ENCODE data around the gene C9orf152. TPM values are rescaled to one million over a fixed set of nuclear protein-coding genes. Genes with fewer than 3 reads are reported as not detected.

C9orf152 gene
- total and polyA plus RNA-seq, 2 of the 13 experiments (the other 11 are each of a cell fraction or from before 2014, with no cell fraction given) = 0.24 to 0.48 TPM

DNA sequence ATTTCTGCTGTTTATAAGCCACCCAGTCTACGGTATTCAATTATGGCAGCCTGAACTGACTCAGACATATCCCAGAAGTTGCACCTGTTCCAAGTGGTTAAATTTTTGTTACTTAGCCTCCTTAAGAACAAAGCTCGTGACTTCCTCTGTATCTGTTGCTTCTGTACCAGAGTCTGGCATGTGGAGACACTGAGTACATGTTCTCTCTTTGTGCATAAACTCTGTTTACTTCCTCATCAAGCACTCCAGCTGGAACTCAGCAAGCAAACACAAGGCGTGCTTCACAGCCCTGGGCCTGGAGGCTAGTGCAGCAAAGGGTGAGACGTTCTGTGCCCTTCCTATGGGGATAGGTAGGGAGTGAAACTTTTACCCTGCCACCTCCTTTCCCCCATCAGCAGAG, 19.0 kb downstream of the C9orf152 start (continued):
- TF ChIP-seq, protein P1, sequence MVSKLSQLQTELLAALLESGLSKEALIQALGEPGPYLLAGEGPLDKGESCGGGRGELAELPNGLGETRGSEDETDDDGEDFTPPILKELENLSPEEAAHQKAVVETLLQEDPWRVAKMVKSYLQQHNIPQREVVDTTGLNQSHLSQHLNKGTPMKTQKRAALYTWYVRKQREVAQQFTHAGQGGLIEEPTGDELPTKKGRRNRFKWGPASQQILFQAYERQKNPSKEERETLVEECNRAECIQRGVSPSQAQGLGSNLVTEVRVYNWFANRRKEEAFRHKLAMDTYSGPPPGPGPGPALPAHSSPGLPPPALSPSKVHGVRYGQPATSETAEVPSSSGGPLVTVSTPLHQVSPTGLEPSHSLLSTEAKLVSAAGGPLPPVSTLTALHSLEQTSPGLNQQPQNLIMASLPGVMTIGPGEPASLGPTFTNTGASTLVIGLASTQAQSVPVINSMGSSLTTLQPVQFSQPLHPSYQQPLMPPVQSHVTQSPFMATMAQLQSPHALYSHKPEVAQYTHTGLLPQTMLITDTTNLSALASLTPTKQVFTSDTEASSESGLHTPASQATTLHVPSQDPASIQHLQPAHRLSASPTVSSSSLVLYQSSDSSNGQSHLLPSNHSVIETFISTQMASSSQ (IDR thresholded peaks at IDR 0.05; ENCODE audit: low read depth) = no peak
- TF ChIP-seq, protein P1 (CRISPR knock-in tag; IDR thresholded peaks at IDR 0.05; ENCODE audit: borderline replicate concordance) = no peak
- TF ChIP-seq FOXA3 (CRISPR knock-in tag; IDR thresholded peaks at IDR 0.05) (peak; percentile 79), ZNF350 (CRISPR knock-in tag; IDR thresholded peaks at IDR 0.05; ENCODE audit: borderline replicate concordance, low read depth) (no peak), ZNF607 (CRISPR knock-in tag; IDR thresholded peaks at IDR 0.05; ENCODE audit: borderline replicate concordance) (no peak), RXRB (CRISPR knock-in tag; IDR thresholded peaks at IDR 0.05; ENCODE audit: borderline replicate concordance) (peak; percentile 39; the same call in 1 of the 2 replicates), SOX13 (IDR thresholded peaks at IDR 0.05) (no peak), SOX13 (CRISPR knock-in tag; conservative IDR thresholded peaks at IDR 0.05 in 1 of 2, IDR thresholded peaks at IDR 0.05 in 1 of 2) (peak in 1 of 2 experiments; percentile 64; a peak in 1 of 4 replicates), PITX1 (CRISPR knock-in tag; IDR thresholded peaks at IDR 0.05) (no peak), ISX (CRISPR knock-in tag; conservative IDR thresholded peaks at IDR 0.05) (no peak)
- TF ChIP-seq, protein P2, sequence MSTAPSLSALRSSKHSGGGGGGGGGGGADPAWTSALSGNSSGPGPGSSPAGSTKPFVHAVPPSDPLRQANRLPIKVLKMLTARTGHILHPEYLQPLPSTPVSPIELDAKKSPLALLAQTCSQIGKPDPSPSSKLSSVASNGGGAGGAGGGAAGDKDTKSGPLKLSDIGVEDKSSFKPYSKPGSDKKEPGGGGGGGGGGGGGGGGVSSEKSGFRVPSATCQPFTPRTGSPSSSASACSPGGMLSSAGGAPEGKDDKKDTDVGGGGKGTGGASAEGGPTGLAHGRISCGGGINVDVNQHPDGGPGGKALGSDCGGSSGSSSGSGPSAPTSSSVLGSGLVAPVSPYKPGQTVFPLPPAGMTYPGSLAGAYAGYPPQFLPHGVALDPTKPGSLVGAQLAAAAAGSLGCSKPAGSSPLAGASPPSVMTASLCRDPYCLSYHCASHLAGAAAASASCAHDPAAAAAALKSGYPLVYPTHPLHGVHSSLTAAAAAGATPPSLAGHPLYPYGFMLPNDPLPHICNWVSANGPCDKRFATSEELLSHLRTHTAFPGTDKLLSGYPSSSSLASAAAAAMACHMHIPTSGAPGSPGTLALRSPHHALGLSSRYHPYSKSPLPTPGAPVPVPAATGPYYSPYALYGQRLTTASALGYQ (CRISPR knock-in tag; IDR thresholded peaks at IDR 0.05) = no peak
- TF ChIP-seq, protein P3, sequence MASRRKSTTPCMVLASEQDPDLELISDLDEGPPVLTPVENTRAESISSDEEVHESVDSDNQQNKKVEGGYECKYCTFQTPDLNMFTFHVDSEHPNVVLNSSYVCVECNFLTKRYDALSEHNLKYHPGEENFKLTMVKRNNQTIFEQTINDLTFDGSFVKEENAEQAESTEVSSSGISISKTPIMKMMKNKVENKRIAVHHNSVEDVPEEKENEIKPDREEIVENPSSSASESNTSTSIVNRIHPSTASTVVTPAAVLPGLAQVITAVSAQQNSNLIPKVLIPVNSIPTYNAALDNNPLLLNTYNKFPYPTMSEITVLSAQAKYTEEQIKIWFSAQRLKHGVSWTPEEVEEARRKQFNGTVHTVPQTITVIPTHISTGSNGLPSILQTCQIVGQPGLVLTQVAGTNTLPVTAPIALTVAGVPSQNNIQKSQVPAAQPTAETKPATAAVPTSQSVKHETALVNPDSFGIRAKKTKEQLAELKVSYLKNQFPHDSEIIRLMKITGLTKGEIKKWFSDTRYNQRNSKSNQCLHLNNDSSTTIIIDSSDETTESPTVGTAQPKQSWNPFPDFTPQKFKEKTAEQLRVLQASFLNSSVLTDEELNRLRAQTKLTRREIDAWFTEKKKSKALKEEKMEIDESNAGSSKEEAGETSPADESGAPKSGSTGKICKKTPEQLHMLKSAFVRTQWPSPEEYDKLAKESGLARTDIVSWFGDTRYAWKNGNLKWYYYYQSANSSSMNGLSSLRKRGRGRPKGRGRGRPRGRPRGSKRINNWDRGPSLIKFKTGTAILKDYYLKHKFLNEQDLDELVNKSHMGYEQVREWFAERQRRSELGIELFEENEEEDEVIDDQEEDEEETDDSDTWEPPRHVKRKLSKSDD (CRISPR knock-in tag; IDR thresholded peaks at IDR 0.05; ENCODE audit: low read depth) = no peak
- TF ChIP-seq, protein P4, sequence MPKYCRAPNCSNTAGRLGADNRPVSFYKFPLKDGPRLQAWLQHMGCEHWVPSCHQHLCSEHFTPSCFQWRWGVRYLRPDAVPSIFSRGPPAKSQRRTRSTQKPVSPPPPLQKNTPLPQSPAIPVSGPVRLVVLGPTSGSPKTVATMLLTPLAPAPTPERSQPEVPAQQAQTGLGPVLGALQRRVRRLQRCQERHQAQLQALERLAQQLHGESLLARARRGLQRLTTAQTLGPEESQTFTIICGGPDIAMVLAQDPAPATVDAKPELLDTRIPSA (CRISPR knock-in tag; IDR thresholded peaks at IDR 0.05; ENCODE audit: borderline replicate concordance) = no peak
- TF ChIP-seq, protein P5, sequence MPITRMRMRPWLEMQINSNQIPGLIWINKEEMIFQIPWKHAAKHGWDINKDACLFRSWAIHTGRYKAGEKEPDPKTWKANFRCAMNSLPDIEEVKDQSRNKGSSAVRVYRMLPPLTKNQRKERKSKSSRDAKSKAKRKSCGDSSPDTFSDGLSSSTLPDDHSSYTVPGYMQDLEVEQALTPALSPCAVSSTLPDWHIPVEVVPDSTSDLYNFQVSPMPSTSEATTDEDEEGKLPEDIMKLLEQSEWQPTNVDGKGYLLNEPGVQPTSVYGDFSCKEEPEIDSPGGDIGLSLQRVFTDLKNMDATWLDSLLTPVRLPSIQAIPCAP (CRISPR knock-in tag; IDR thresholded peaks at IDR 0.05; ENCODE audit: low read depth) = no peak
- TF ChIP-seq, protein P6, sequence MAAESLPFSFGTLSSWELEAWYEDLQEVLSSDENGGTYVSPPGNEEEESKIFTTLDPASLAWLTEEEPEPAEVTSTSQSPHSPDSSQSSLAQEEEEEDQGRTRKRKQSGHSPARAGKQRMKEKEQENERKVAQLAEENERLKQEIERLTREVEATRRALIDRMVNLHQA (CRISPR knock-in tag; IDR thresholded peaks at IDR 0.05) = no peak

All from HepG2 (cell line).